OCI-LY3 (cell line): Measurements from ENCODE around the gene AGPAT4.

Experiments used
- EZH2phosphoT487 ChIP-seq: fragments of 200-600 bp; shearing (Covaris generic); IDR thresholded peaks from 2 replicates; pipeline ENCODE4 v1.6.1; 2018; ENCODE audit warnings: antibody characterized with exemption, mixed run types, low read depth
- TF ChIP-seq, protein P1 (sequence below): fragments of 200-600, 300-600 bp; sonication (generic); IDR thresholded peaks from 2 replicates; pipeline ENCODE4 v1.5.1; 2014; ENCODE audit warnings: antibody characterized with exemption, low read length, low read depth

DNA sequence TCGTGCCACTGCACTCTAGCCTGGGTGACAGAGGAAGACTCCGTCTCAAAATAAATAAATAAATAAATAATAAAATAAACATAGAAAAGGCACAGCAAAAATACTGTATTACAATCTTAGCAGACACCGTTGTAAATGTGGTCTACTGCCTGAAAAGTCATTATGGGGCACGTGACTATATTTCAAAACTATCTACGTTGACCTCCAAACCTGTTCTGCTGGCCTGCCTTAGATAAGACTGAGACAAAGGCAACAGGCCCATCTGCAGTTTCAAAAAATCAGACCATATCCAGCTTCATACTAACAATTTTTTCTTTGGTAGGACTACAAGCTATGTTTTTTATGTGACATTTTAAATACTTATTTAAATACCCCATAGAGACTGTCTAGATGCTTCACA, 59.1 kb downstream of the AGPAT4 start:
- TF ChIP-seq, protein P1, sequence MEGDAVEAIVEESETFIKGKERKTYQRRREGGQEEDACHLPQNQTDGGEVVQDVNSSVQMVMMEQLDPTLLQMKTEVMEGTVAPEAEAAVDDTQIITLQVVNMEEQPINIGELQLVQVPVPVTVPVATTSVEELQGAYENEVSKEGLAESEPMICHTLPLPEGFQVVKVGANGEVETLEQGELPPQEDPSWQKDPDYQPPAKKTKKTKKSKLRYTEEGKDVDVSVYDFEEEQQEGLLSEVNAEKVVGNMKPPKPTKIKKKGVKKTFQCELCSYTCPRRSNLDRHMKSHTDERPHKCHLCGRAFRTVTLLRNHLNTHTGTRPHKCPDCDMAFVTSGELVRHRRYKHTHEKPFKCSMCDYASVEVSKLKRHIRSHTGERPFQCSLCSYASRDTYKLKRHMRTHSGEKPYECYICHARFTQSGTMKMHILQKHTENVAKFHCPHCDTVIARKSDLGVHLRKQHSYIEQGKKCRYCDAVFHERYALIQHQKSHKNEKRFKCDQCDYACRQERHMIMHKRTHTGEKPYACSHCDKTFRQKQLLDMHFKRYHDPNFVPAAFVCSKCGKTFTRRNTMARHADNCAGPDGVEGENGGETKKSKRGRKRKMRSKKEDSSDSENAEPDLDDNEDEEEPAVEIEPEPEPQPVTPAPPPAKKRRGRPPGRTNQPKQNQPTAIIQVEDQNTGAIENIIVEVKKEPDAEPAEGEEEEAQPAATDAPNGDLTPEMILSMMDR: no peak
- no peak for TF ChIP-seq EZH2phosphoT487
